Sigmoid colon (tissue), 4 donors: ENCODE results near the gene ADAMTS10.

Source experiments
- EP300 ChIP-seq, 4 donors: sonication (generic); formaldehyde crosslinking; IDR thresholded peaks; one replicate each; pipeline ENCODE4 v1.6.1; 2017; ENCODE audit warnings: antibody characterized with exemption in 4 of 4
- POLR2A ChIP-seq, 2 donors: fragments of 450-650 bp; IDR thresholded peaks; one replicate each; pipeline ENCODE4 v1.6.1; 2016; ENCODE audit warnings: antibody characterized with exemption in 2 of 2, mild to moderate bottlenecking in 2 of 2, moderate library complexity in 2 of 2
- POLR2AphosphoS5 ChIP-seq, 4 donors: sonication (generic); formaldehyde crosslinking; IDR thresholded peaks; one replicate each; pipeline ENCODE4 v1.6.1; 2017; ENCODE audit warnings: antibody characterized with exemption in 4 of 4
- TF ChIP-seq, protein P1 (sequence below), 4 experiments: fragments of 450-650 bp in 3 of 4; fragments of 200-600 bp in 1 of 4; IDR thresholded peaks; one replicate each; pipeline ENCODE4 v1.5.1; 2016 to 2019; ENCODE audit warnings: antibody characterized with exemption in 4 of 4, mild to moderate bottlenecking in 3 of 4, moderate library complexity in 2 of 4

DNA sequence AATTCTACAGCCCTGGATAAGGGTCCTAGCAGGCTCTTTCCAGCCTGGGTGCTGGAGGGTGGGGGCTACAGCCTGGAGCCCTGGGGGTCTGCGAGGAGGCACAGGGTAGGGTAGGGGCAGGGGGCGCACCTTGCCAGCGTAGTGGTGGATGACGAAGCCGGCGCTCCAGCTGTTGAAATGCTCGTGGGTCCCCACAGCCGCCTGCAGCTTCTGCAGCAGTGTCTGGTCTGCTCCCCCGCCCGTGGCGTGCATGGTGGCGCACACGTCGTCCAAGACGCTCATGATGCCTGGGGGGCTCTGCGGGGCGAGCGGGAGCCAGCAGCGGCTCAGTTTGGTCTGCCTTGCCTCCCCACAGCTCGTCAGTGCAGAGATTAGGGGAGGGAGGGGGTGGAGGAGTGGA is 66.3 kb downstream of the ADAMTS10 start:
- TF ChIP-seq, protein P1, sequence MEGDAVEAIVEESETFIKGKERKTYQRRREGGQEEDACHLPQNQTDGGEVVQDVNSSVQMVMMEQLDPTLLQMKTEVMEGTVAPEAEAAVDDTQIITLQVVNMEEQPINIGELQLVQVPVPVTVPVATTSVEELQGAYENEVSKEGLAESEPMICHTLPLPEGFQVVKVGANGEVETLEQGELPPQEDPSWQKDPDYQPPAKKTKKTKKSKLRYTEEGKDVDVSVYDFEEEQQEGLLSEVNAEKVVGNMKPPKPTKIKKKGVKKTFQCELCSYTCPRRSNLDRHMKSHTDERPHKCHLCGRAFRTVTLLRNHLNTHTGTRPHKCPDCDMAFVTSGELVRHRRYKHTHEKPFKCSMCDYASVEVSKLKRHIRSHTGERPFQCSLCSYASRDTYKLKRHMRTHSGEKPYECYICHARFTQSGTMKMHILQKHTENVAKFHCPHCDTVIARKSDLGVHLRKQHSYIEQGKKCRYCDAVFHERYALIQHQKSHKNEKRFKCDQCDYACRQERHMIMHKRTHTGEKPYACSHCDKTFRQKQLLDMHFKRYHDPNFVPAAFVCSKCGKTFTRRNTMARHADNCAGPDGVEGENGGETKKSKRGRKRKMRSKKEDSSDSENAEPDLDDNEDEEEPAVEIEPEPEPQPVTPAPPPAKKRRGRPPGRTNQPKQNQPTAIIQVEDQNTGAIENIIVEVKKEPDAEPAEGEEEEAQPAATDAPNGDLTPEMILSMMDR (IDR thresholded peaks at IDR 0.05): no peak
- TF ChIP-seq POLR2A (IDR thresholded peaks at IDR 0.05) (no peak), POLR2AphosphoS5 (IDR thresholded peaks at IDR 0.05) (no peak), EP300 (IDR thresholded peaks at IDR 0.05) (no peak)
